Spleen (tissue), 7 donors: ENCODE results near the gene AAK1.

Experiments used
- POLR2A ChIP-seq, 3 donors: fragments of 450-650 bp; IDR thresholded peaks; one replicate each; pipeline ENCODE4 v1.5.1; 2017; ENCODE audit warnings: antibody characterized with exemption in 3 of 3, mild to moderate bottlenecking in 1 of 3
- POLR2AphosphoS5 ChIP-seq, 3 donors: sonication (generic); formaldehyde crosslinking; IDR thresholded peaks; one replicate each; pipeline ENCODE4 v1.5.1; 2017; ENCODE audit warnings: antibody characterized with exemption in 3 of 3
- TF ChIP-seq, protein P1 (sequence below), 11 experiments: fragments of 200-600 bp in 7 of 11; fragments of 450-650 bp in 4 of 11; sonication (generic) in 4 of 11; IDR thresholded peaks in 8 of 11; conservative IDR thresholded peaks in 3 of 11; 1 replicate in 7 of 11; 2 replicates in 4 of 11; pipeline versions ENCODE4 v1.4.0 to v1.8.0; 2016 to 2021; ENCODE audit warnings: antibody characterized with exemption in 11 of 11, inconsistent platforms in 4 of 11, mild to moderate bottlenecking in 1 of 11
- donor health status: DM: no; HTN: no; CAD: no; lungs with moderate emphysema.
- donor health status: DM: no; HTN: no; CAD: no.
- donor health status: DM: no; HTN: no; CAD: no.

DNA sequence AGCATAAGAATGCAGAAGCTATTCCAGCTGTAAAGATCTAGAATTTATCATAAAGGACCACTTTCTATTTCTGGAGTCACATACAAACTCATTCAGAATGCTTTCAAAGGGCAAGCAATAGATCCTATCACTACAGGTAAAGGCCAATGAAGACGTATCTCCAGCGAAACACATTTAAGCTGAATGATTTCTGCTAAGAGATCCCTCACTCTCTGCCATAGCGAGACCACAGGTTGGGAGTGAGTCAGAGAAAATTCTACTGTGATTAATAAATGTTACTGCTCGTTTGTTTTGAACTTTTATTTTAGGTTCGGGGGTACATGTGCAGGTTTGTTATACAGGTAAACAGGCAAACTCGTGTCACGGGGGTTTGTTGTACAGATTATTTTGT lies 133.8 kb downstream of the AAK1 start:
- TF ChIP-seq POLR2A (IDR thresholded peaks at IDR 0.05): no peak
- TF ChIP-seq, protein P1, sequence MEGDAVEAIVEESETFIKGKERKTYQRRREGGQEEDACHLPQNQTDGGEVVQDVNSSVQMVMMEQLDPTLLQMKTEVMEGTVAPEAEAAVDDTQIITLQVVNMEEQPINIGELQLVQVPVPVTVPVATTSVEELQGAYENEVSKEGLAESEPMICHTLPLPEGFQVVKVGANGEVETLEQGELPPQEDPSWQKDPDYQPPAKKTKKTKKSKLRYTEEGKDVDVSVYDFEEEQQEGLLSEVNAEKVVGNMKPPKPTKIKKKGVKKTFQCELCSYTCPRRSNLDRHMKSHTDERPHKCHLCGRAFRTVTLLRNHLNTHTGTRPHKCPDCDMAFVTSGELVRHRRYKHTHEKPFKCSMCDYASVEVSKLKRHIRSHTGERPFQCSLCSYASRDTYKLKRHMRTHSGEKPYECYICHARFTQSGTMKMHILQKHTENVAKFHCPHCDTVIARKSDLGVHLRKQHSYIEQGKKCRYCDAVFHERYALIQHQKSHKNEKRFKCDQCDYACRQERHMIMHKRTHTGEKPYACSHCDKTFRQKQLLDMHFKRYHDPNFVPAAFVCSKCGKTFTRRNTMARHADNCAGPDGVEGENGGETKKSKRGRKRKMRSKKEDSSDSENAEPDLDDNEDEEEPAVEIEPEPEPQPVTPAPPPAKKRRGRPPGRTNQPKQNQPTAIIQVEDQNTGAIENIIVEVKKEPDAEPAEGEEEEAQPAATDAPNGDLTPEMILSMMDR (IDR thresholded peaks at IDR 0.05 in 8 of 11, conservative IDR thresholded peaks at IDR 0.05 in 3 of 11): no peak
- TF ChIP-seq POLR2AphosphoS5 (IDR thresholded peaks at IDR 0.05): no peak
